ENCODE measurements around the gene ADGRV1.

ADGRV1 gene

DNA sequence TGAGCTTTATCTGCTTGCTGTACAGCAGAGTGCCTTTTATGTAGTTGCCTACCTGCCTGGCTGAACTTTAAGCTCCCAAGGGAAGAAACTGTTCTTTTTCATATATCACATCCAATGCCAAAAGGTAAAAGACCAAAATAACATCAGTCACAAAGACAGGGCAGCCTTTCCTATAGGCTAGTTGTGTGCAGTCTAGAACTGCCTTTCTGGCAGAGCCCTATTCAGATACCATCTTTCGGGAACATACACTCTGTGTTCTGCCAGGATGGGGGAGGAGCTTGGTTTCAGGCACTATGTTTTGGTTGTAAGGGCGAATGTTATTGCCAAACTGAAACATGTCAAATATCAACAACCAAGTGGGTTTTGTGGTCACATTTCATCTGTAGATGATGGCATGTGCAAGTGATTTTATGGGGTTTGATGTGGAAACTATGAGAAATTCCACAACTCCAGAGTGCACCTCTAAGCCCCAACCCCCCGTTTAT lies 314.5 kb downstream of the ADGRV1 start:
- no peak for TF ChIP-seq CTCF (IDR thresholded peaks at IDR 0.05)

DNA sequence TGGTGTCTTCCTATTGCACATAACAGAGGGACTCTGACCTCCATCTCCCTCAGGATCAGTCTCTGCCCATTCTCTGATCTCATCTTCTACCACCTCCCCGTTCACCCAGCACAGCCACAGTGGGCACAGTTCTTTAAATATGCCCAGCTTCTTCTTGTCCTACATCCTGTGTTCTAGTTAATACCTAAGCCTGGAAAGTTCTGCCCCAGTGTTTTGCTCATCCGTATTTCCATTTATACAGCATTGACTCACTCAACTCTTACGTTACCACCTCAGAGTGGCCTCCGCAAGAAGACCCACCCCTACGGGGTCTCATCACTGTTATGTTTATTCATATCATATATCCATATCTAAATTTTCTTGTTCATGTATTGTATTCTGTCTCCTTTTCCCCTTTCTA lies 315.5 kb downstream of the ADGRV1 start:
- TF ChIP-seq CTCF (IDR thresholded peaks at IDR 0.05): no peak

GRCh38 chr5:90875456-90875855 lies 316.9 kb downstream of the ADGRV1 start:
- no peak for TF ChIP-seq CTCF (IDR thresholded peaks at IDR 0.05)

- no peak for TF ChIP-seq CTCF (IDR thresholded peaks at IDR 0.05)
These were observed 317.8 kb downstream of the ADGRV1 start for GRCh38 chr5:90876366-90876765.

DNA sequence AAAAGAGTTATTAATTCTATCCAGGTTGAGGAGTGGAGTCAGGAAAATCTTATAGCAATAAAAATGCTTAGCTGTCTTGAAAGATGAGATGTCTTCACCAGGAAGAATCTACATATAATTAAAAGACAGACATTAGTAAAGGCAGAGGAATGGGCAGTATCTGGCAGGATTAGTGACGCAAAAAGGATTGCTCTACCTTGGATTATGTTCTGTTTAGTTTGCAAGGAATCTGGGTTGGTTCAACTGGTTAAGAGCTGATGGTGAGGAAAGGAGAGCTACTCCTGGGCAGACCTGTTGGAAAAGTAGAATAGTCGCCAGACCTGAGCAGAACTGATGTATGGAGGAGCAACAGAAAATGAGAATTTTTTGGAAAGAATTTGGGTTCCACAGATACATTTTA lies 318.5 kb downstream of the ADGRV1 start:
- no peak for TF ChIP-seq CTCF (IDR thresholded peaks at IDR 0.05)

GRCh38 chr5:90878081-90878480 lies 319.5 kb downstream of the ADGRV1 start:
- no peak for TF ChIP-seq CTCF (IDR thresholded peaks at IDR 0.05)

DNA sequence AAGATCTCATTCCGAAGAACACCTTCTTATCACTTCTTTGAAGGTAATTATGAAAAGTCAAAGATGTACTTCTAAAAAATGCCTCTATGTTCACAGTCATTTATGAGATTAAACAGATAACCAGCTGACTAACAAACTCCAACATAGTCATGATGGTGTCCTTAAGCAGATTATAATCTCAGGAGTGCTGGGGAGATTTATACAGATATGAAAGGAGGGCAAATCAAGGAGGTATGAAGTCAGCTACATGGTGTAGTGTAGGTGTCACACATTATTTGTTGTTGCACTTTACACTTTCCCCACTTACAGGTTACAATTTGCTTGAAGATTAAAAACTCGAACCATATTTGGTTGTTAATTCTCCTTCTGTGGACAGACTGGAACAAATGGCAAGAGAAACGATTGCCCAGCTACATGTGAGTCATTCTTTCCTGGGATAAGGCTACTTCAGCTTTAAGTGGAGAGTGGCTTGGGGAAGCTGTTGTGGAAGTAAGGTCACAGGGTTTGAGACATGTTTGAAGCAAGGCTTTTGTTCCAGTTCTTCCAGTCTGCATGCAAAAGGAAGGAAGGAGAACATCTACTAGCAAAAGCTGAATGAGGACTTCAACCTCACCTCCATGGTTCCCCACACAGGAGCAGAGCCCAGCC lies 320.1 kb downstream of the ADGRV1 start:
- no peak for TF ChIP-seq CTCF (IDR thresholded peaks at IDR 0.05)
